Measurements from ENCODE around the gene MFN2. TPM values are rescaled to one million over a fixed set of nuclear protein-coding genes. Genes with fewer than 3 reads are reported as not detected.
"Not testable (repeated sequence)": the region's sequence is repeated elsewhere in the genome, so short reads cannot be mapped to it uniquely, and the experiment has no call there.

The MFN2 gene
- polyA plus RNA-seq, 1 donor from 2014 or later, result 64.9 TPM

DNA sequence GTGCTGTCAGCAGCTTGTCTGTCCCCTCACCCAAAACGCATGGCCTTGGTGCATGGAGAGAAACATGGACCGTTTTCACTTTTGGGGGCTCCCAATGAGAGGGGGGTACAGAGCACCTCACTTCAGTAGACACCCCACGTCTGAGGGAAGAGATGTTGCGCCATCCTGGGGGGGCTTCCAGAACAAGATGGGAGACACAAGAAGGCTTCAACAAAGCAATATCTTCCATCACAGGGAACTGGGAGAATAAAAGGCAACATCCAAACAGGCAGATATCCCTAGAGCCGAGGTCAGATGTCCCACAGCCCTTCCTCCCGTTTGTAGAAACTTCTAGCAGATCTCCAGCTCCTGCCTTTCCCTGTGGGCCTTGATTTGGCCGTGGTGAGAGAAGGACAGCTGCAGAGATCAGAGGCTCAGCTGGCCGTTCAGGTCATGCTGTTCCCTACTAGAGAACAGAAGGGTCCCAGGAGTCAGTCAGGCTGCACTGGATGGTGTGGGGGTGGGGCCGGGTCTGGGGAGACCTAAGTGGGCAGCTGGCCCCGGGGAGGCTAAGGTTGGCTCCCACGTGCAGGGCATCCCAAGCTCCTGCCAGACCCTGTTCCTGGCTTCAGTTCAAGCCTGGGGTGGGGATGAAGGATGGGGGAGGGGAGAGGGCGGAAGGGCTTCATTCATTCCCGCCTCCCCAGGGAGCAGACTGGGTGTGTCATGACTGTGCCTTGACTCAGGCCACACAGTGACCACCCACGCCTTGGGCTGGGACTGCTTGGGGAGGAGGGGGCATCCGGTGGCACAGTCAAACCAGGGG, 41.3 kb upstream of the MFN2 start:
- H3K9me2 ChIP-seq (ENCODE audit: insufficient read depth, low read length), result no peaks in the 10 kb centered on the region
- H3K27me3 ChIP-seq (ENCODE audit: insufficient read depth, low read depth, low read length), result no peaks in the 10 kb centered on the region
- H2AFZ ChIP-seq (ENCODE audit: low read depth, low read length), result no peak overlapping the region
- no peaks in the 10 kb centered on the region for H3K79me2 ChIP-seq (replicated peaks; ENCODE audit: insufficient read depth, low read length)
- H3F3A ChIP-seq (ENCODE audit: insufficient read depth, low read length, poor library complexity, severe bottlenecking), result no peaks in the 10 kb centered on the region
- H3K36me3 ChIP-seq (ENCODE audit: insufficient read depth, low read length), result no peaks in the 10 kb centered on the region
- H3K27ac ChIP-seq (ENCODE audit: low read length), result no peak overlapping the region
- no peaks in the 10 kb centered on the region for H3K9me3 ChIP-seq (ENCODE audit: low read length)
- H3K9ac ChIP-seq (ENCODE audit: low read length), result no peak overlapping the region
- H3K4me3 ChIP-seq (ENCODE audit: low read length), result no peak overlapping the region
- H4K20me1 ChIP-seq (ENCODE audit: insufficient read depth), result no peaks in the 10 kb centered on the region
- TF ChIP-seq, protein P1, sequence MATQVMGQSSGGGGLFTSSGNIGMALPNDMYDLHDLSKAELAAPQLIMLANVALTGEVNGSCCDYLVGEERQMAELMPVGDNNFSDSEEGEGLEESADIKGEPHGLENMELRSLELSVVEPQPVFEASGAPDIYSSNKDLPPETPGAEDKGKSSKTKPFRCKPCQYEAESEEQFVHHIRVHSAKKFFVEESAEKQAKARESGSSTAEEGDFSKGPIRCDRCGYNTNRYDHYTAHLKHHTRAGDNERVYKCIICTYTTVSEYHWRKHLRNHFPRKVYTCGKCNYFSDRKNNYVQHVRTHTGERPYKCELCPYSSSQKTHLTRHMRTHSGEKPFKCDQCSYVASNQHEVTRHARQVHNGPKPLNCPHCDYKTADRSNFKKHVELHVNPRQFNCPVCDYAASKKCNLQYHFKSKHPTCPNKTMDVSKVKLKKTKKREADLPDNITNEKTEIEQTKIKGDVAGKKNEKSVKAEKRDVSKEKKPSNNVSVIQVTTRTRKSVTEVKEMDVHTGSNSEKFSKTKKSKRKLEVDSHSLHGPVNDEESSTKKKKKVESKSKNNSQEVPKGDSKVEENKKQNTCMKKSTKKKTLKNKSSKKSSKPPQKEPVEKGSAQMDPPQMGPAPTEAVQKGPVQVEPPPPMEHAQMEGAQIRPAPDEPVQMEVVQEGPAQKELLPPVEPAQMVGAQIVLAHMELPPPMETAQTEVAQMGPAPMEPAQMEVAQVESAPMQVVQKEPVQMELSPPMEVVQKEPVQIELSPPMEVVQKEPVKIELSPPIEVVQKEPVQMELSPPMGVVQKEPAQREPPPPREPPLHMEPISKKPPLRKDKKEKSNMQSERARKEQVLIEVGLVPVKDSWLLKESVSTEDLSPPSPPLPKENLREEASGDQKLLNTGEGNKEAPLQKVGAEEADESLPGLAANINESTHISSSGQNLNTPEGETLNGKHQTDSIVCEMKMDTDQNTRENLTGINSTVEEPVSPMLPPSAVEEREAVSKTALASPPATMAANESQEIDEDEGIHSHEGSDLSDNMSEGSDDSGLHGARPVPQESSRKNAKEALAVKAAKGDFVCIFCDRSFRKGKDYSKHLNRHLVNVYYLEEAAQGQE (IDR thresholded peaks at IDR 0.05; ENCODE audit: borderline replicate concordance), result no peak
- no peak for TF ChIP-seq MXI1 (conservative IDR thresholded peaks at IDR 0.05; ENCODE audit: poor library complexity, severe bottlenecking)
- no peak for TF ChIP-seq TAF1 (IDR thresholded peaks at IDR 0.05; ENCODE audit: low read depth)
- TF ChIP-seq EP300 (conservative IDR thresholded peaks at IDR 0.05; ENCODE audit: poor library complexity, severe bottlenecking), result no peak
- TF ChIP-seq POLR2AphosphoS5 (IDR thresholded peaks at IDR 0.05), result no peak
- TF ChIP-seq RAD21 (conservative IDR thresholded peaks at IDR 0.05), result no peak
- TF ChIP-seq SMC3 (conservative IDR thresholded peaks at IDR 0.05; ENCODE audit: poor library complexity), result no peak
- TF ChIP-seq, protein P2, sequence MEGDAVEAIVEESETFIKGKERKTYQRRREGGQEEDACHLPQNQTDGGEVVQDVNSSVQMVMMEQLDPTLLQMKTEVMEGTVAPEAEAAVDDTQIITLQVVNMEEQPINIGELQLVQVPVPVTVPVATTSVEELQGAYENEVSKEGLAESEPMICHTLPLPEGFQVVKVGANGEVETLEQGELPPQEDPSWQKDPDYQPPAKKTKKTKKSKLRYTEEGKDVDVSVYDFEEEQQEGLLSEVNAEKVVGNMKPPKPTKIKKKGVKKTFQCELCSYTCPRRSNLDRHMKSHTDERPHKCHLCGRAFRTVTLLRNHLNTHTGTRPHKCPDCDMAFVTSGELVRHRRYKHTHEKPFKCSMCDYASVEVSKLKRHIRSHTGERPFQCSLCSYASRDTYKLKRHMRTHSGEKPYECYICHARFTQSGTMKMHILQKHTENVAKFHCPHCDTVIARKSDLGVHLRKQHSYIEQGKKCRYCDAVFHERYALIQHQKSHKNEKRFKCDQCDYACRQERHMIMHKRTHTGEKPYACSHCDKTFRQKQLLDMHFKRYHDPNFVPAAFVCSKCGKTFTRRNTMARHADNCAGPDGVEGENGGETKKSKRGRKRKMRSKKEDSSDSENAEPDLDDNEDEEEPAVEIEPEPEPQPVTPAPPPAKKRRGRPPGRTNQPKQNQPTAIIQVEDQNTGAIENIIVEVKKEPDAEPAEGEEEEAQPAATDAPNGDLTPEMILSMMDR (IDR thresholded peaks at IDR 0.05; ENCODE audit: poor library complexity, severe bottlenecking), result no peak
- no peak for TF ChIP-seq EZH2 (IDR thresholded peaks at IDR 0.05; ENCODE audit: borderline replicate concordance, insufficient read depth, low read length, poor library complexity, severe bottlenecking)
- H3K4me2 ChIP-seq (ENCODE audit: low read length), result no peak overlapping the region

DNA sequence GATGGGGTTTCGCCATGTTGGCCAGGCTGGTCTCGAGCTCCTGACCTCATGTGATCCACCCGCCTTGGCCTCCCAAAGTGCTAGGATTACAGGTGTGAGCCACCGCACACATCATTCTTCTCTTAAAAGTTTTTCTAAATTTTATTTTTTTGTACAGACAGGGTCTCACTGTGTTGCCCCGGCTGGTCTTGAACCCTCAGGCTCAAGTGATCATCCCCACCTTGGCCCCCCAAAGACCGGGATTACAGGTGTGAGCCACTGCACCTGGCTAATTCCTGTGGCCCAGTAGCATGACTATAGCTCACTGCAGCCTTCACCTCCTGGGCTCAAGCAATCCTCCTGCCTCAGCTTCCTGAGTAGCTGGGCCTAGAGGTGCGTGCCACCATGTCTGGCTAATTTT, 40.5 kb upstream of the MFN2 start:
- H3K27ac ChIP-seq (ENCODE audit: low read length); H3K9ac ChIP-seq (ENCODE audit: low read length); H3F3A ChIP-seq (ENCODE audit: insufficient read depth, low read length, poor library complexity, severe bottlenecking); H4K20me1 ChIP-seq (ENCODE audit: insufficient read depth); H3K27me3 ChIP-seq (ENCODE audit: insufficient read depth, low read depth, low read length); H3K79me2 ChIP-seq (replicated peaks; ENCODE audit: insufficient read depth, low read length); H3K4me3 ChIP-seq (ENCODE audit: low read length); H3K36me3 ChIP-seq (ENCODE audit: insufficient read depth, low read length); H2AFZ ChIP-seq (ENCODE audit: low read depth, low read length); H3K9me2 ChIP-seq (ENCODE audit: insufficient read depth, low read length); H3K4me2 ChIP-seq (ENCODE audit: low read length); H3K9me3 ChIP-seq (ENCODE audit: low read length): not testable (repeated sequence)

Measured in neural cell (in vitro differentiated cells).